OCI-LY3 (cell line): ENCODE measurements around the gene PRRC2C.

Experiments
- CTCF ChIP-seq: fragments of 200-600, 300-600 bp; sonication (generic); IDR thresholded peaks from 2 replicates; pipeline ENCODE4 v1.5.1; 2014; ENCODE audit warnings: antibody characterized with exemption, low read length, low read depth
- EZH2phosphoT487 ChIP-seq: fragments of 200-600 bp; shearing (Covaris generic); IDR thresholded peaks from 2 replicates; pipeline ENCODE4 v1.6.1; 2018; ENCODE audit warnings: antibody characterized with exemption, mixed run types, low read depth

DNA sequence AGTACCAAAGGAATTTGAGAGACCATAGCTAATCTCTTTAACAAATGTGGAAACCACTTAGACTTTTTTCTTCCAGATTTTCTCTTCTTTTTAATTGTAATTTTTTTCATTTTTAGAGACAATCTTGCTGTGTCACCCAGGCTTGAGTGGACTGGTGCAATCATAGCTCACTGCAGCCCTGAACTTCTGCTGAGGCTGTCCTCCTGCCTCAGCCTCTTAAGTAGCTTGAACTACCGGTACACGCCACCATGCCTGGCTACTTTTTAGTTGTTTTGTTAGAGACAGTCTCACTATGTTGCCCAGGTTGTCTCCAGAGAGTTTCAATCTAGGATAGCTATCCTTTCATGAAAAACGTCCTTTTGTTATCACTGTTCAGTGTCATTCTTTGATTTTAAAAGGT is 15.0 kb downstream of the PRRC2C start:
- TF ChIP-seq CTCF: no peak
- no peak for TF ChIP-seq EZH2phosphoT487
